Endodermal cell (in vitro differentiated cells): ENCODE measurements around the gene C14orf180. TPM values are rescaled to one million over a fixed set of nuclear protein-coding genes. Genes with fewer than 3 reads are reported as not detected.

Experiments
- DNase-seq: peaks from one replicate; pipeline ENCODE4 v3.0.0-alpha.2; 2017
- H3K27ac ChIP-seq: 2 replicates; pipeline ENCODE4 v1.5.1; 2013; ENCODE audit warnings: mild to moderate bottlenecking, low read depth, low read length, moderate library complexity
- H3K27me3 ChIP-seq: 2 replicates; pipeline ENCODE4 v1.6.1; 2013; ENCODE audit warnings: mild to moderate bottlenecking, low read length, moderate library complexity; ENCODE audit not compliant: insufficient read depth, control insufficient read depth, poor library complexity, severe bottlenecking
- H3K36me3 ChIP-seq: 2 replicates; pipeline ENCODE4 v1.7.0; 2013; ENCODE audit warnings: mild to moderate bottlenecking, low read length, moderate library complexity; ENCODE audit not compliant: control insufficient read depth, insufficient read depth
- H3K4me1 ChIP-seq: one replicate; pipeline ENCODE4 v1.7.0; 2013; ENCODE audit warnings: low read length; ENCODE audit not compliant: control insufficient read depth, insufficient read depth
- H3K4me3 ChIP-seq: 2 replicates; pipeline ENCODE4 v1.5.1; 2013; ENCODE audit warnings: mild to moderate bottlenecking, low read length, moderate library complexity
- H3K9ac ChIP-seq: 2 replicates; pipeline ENCODE4 v1.6.1; 2013; ENCODE audit warnings: mild to moderate bottlenecking, low read length, moderate library complexity; ENCODE audit not compliant: poor library complexity, severe bottlenecking; ENCODE audit errors: extremely low read depth
- H3K9me3 ChIP-seq: 2 replicates; pipeline ENCODE4 v1.6.1; 2013; ENCODE audit warnings: mild to moderate bottlenecking, low read length, moderate library complexity; ENCODE audit not compliant: control insufficient read depth
- H3K27ac Mint-ChIP-seq: 2 replicates; pipeline ENCODE4 v1.8.0; 2020; ENCODE audit warnings: mixed read lengths
- H3K27me3 Mint-ChIP-seq: 2 replicates; pipeline ENCODE4 v1.8.0; 2021; ENCODE audit warnings: mild to moderate bottlenecking, mixed read lengths; ENCODE audit not compliant: insufficient read depth
- H3K36me3 Mint-ChIP-seq: 2 replicates; pipeline ENCODE4 v1.8.0; 2020; ENCODE audit warnings: low read depth, mixed read lengths
- H3K4me1 Mint-ChIP-seq: 2 replicates; pipeline ENCODE4 v1.8.0; 2020; ENCODE audit warnings: mixed read lengths
- H3K4me3 Mint-ChIP-seq: 2 replicates; pipeline ENCODE4 v1.8.0; 2020; ENCODE audit warnings: mild to moderate bottlenecking, moderate library complexity, mixed read lengths
- H3K9me3 Mint-ChIP-seq: 2 replicates; pipeline ENCODE4 v1.8.0; 2020; ENCODE audit warnings: mild to moderate bottlenecking, mixed read lengths
- CTCF ChIP-seq: fragments of 200-600 bp; sonication (generic); conservative IDR thresholded peaks from 2 replicates; pipeline ENCODE4 v1.5.0; 2021; ENCODE audit warnings: antibody characterized with exemption, mild to moderate bottlenecking
- WGBS, 2 experiments: methylation state at CpG; one replicate each; pipeline versions ENCODE4 v1.1.5 to v1.1.7; 2013; ENCODE audit warnings: missing lambda C conversion rate in 2 of 2, mixed read lengths in 1 of 2; ENCODE audit not compliant: insufficient coverage in 1 of 2, insufficient read length in 1 of 2; 5-methylcytosine and 5-hydroxymethylcytosine counted together
- total RNA-seq, 2 donors: library from RNA; stranded (reverse); fragmentation: NEBNext Ultra II Directional in 1 of 2; extraction: Animal tissue kit (Norgen Biotek cat#: 25700) in 1 of 2; gene quantifications; 2 replicates in 1 of 2; 3 replicates in 1 of 2; pipeline ENCODE4 v1.2.1, GENCODE V29; 2021

Gene C14orf180
- total RNA-seq, 2 donors from 2014 or later, result not detected

- Mint-ChIP-seq H3K27me3 (no peaks in the 10 kb centered on the region), H3K4me1 (no peaks in the 10 kb centered on the region), H3K36me3 (no peaks in the 10 kb centered on the region), H3K9me3 (no peaks in the 10 kb centered on the region), H3K27ac (no peak overlapping the region), H3K4me3 (no peak overlapping the region)
- Histone ChIP-seq H3K36me3 (no peaks in the 10 kb centered on the region), H3K9me3 (no peaks in the 10 kb centered on the region), H3K27me3 (no peaks in the 10 kb centered on the region), H3K27ac (no peak overlapping the region), H3K4me1 (no peaks in the 10 kb centered on the region), H3K4me3 (no peak overlapping the region), H3K9ac (no peak overlapping the region)
- 91% methylated on average over 14 to 30 of the region's 30 CpGs for WGBS, 2 experiments
- peak; percentile 35 for DNase-seq
- no peak for TF ChIP-seq CTCF
Measured at GRCh38 chr14:104553166-104554087, 26.1 kb upstream of the C14orf180 start.

- peak; percentile 38 for DNase-seq
- Mint-ChIP-seq H3K27ac (no peak overlapping the region), H3K36me3 (no peaks in the 10 kb centered on the region), H3K4me3 (no peak overlapping the region), H3K27me3 (no peaks in the 10 kb centered on the region), H3K9me3 (no peaks in the 10 kb centered on the region), H3K4me1 (no peaks in the 10 kb centered on the region)
- WGBS, 2 experiments, result 88% methylated on average over 12 of the region's 12 CpGs; no CpG with 5 or more reads in 1 of the 2 experiments
- no peak for TF ChIP-seq CTCF
- H3K4me3 ChIP-seq, result no peak overlapping the region
- no peaks in the 10 kb centered on the region for H3K36me3 ChIP-seq
- H3K27me3 ChIP-seq, result no peaks in the 10 kb centered on the region
- H3K9me3 ChIP-seq, result no peaks in the 10 kb centered on the region
- no peak overlapping the region for H3K9ac ChIP-seq
- no peak overlapping the region for H3K27ac ChIP-seq
- no peaks in the 10 kb centered on the region for H3K4me1 ChIP-seq
Measured at GRCh38 chr14:104554088-104554607, 25.4 kb upstream of the C14orf180 start.

- 91% methylated on average over 16 to 26 of the region's 26 CpGs for WGBS, 2 experiments
- Histone ChIP-seq H3K4me1 (no peaks in the 10 kb centered on the region), H3K4me3 (no peak overlapping the region), H3K9me3 (no peaks in the 10 kb centered on the region), H3K27me3 (no peaks in the 10 kb centered on the region), H3K9ac (no peak overlapping the region), H3K36me3 (no peaks in the 10 kb centered on the region), H3K27ac (no peak overlapping the region)
- H3K36me3 Mint-ChIP-seq, result no peaks in the 10 kb centered on the region
- no peaks in the 10 kb centered on the region for H3K27me3 Mint-ChIP-seq
- H3K27ac Mint-ChIP-seq, result no peak overlapping the region
- H3K4me1 Mint-ChIP-seq, result no peaks in the 10 kb centered on the region
- no peak for DNase-seq
- H3K9me3 Mint-ChIP-seq, result no peaks in the 10 kb centered on the region
- no peak overlapping the region for H3K4me3 Mint-ChIP-seq
- no peak for TF ChIP-seq CTCF
Measured at GRCh38 chr14:104554608-104555429, 24.7 kb upstream of the C14orf180 start.
